SKM-1 (cell line): Measurements from ENCODE around the gene LSR.
"Not testable (repeated sequence)": the region's sequence is repeated elsewhere in the genome, so short reads cannot be mapped to it uniquely, and the experiment has no call there.

ENCODE experiments used
- DNase-seq: peaks from one replicate; lab custom pipeline; 2025; ENCODE audit not compliant: unreplicated experiment; lab: John Stamatoyannopoulos, UW

The LSR gene

DNA sequence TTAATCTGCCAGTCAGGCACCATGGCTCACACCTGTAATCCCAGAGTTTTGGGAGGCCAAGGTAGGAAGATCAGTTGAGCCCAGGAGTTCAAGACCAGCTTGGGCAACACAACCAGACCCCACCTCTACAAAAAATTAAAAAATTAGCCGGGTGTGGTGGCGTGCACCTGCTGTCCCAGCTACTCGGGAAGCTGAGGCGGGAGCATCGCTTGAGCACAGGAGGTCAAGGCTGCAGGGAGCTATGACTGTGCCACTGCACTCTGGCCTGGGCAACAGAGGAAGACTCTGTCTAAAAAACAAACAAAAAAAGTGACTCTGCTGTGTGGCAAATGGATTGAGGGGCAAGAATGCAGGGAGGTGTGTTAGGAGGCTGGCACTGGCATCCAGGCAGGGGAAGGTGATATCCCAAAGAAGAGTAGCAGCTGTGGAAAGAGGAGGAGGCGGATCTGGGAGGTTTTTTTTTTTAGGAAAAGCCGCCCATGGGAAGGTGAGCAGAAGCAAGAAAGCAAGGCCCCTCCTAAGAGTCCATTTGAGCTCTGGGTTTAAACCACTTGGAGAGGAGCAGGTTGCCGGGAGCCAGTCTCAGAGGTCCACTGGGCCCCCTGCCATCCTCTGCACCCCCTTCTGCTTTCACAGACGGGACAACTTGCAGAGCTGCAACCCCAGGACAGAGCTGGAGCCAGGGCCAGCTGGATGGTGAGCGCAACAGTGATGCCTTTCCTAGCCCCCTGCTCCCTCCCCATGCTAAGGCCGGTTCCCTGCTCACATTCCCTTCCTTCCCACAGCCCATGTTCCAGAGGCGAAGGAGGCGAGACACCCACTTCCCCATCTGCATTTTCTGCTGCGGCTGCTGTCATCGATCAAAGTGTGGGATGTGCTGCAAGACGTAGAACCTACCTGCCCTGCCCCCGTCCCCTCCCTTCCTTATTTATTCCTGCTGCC lies 35.6 kb downstream of the LSR start:
- DNase-seq, result no peak

GRCh38 chr19:35285095-35285449 lies 36.3 kb downstream of the LSR start:
- no peak for DNase-seq

DNA sequence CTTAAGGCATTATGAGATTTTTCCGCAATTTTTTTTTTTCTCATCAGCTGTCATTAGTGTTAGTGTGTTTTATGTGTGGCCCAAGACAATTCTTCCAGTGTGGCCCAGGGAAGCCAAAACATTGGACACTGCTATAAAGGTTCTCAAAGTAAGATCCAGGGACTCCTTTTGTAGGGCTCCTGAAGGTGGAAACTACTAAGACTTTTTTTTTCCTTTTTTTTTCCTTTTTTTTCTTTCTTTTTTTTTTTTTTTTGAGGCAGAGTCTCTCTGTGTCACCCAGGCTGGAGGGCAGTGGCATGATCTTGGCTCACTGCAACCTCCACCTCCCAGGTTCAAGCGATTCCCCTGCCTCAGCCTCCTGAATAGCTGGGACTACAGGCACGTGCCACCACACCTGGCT lies 36.7 kb downstream of the LSR start:
- DNase-seq, result not testable (repeated sequence)

DNA sequence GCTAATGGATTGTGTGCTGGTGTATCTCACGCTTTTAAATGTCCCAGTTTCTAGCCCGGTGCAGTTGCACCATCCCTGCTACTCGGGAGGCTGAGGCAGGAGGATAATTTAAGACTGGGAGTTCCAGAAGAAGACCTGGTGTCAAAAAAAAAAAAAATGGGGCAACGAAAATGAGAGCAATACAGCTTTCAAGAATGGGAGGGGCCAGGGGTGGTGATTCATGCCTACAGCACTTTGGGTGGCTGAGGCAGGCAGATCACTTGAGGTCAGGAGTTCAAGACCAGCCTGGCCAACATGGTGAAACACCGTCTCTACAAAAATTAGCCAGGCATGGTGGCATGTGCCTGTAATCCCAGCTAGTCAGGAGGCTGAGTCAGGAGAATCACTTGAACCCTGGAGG lies 37.3 kb downstream of the LSR start:
- DNase-seq, result not testable (repeated sequence)

DNA sequence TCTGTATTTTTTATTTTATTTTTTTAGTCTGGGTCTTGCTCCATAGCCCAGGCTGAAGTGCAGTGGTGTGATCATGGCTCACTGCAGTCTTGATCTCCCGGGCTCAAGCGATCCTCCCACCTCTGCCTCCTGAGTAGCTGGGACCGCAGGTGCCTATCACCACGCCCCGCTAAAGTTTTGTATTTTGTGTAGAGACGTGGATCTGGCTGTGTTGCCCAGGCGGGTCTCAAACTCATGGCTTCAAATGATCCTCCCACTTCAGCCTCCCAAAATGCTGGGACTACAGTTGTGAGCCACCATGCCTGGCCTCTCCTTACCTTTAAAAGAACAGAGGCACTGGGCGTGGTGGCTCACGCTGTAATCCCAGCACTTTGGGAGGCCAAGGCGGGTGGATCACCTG lies 38.9 kb downstream of the LSR start:
- no peak for DNase-seq

DNA sequence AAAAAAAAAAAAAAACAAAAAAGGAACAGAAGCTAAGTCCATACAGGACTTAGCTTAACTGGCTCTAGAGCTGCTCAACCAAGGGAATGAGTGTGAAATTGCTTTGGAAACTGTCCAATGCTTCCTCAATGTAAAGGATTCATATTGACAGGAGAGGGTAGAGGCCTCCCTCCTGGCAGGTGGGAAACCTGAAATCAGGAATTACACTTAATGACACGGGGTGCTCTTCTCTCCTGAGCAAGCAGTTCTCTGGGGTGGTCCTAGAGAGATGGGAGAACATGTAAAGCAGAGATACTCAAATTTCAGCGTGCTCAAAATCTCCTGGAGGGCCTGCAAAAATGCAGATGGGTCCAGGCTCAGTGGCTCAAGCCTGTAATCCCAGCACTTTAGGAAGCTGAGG lies 39.5 kb downstream of the LSR start:
- DNase-seq, result no peak

GRCh38 chr19:35288906-35289305 lies 40.1 kb downstream of the LSR start:
- DNase-seq, result no peak

DNA sequence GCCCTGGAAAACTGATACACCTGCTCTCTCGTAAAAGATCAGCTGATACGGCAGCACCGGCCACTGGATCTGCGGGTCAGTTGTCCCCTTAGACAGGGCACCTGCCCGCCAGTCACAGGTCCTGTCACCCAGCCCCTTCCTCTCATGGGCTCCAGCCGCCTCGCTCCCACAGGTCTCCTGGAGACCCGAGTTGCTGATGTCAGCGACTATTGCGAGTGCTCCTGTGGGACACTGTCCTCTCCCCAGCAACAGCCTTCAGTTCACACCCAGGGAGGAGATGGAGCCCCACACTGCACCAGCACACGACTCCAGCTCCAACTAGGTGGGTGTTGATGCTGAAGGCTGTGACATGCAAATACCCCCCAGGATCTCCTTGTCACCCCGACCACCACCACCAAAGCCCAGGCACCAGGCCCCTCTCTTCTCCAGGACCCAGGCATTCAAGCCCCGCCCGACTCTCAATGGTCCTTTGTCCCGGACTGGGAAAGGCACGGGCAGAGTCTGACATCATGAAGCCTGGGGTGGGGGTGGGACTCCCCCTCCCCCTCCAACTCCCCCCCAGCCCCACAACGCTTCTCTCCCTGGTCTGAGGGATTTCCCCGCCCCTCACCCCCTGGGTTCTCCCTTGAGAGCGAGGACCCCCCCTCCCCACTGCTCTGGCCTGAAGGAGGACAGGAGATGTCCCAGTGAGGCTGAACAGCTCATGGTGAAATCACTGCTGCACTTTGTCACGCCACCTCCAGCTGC lies 41.8 kb downstream of the LSR start:
- DNase-seq, result no peak

GRCh38 chr19:35291259-35291658 lies 42.5 kb downstream of the LSR start:
- DNase-seq, result no peak

DNA sequence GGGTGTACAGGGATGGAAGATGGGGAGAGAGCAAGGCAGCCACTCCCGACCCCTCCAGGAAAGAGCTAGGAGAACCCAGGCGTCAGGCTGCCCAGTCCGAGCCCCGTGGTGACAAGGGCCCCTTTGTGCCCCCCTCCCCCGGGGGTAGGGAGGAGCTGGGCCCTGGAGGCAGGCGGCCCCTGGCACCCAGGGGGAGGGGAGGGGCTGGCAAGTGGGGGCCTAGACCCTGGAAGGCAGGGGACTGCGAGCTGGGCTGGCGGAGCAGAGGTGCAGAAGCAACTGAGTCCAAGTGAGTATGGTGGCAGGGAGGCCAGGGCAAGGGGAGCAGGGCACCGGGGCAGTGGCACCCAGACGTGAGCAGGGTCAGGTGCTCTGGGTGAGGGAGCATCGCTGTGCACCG lies 43.1 kb downstream of the LSR start, which contains the start of gene MAG:
TSS of gene MAG (plus strand) at position 246 of the 400 bp plus-strand sequence. CDS start 3,248 bp downstream, outside the sequence.
- no peak for DNase-seq

- no peak for DNase-seq
These were observed 43.9 kb downstream of the LSR start for GRCh38 chr19:35292421-35293362.

DNA sequence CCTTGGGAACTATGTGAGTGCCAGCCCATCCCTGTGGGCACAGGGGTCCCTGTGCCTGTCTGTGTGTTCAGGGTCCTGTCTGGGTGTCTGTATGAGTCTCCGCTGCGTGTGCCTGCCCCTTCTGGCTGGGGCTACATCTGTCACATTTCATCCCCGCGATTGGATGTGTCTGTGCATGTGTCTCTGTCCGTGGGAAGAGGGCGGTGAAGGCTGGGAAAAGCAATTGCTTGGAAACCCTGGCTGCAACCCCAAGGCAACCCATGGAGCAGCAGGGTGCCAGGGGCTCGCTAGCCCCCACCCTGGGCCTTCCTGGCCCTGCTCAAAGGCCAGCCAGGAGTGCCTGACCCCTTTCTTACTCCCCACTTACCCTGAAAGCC lies 44.5 kb downstream of the LSR start:
- no peak for DNase-seq

DNA sequence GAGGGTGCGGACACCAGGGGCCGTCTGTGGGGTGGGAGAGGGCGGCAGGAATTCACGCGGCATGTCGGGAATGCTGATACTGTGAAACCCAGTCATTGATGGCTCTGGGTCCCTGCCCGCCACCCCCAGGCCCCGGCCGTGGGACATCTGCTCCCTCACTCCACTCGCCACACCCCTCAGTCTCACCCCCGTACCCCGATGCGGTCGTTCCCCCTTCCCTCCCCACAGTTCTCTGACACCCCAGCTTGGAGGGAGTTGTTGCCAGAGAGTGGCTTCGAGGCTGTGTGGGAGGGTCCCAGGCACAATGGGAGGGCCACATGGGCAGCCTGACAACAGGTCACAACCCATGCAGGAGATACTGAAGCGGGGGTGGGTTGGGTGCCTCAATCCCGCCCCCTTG lies 45.0 kb downstream of the LSR start:
- no peak for DNase-seq

- no peak for DNase-seq
These were observed 45.5 kb downstream of the LSR start for GRCh38 chr19:35294328-35294727.

GRCh38 chr19:35294859-35295791 lies 46.3 kb downstream of the LSR start:
- no peak for DNase-seq

DNA sequence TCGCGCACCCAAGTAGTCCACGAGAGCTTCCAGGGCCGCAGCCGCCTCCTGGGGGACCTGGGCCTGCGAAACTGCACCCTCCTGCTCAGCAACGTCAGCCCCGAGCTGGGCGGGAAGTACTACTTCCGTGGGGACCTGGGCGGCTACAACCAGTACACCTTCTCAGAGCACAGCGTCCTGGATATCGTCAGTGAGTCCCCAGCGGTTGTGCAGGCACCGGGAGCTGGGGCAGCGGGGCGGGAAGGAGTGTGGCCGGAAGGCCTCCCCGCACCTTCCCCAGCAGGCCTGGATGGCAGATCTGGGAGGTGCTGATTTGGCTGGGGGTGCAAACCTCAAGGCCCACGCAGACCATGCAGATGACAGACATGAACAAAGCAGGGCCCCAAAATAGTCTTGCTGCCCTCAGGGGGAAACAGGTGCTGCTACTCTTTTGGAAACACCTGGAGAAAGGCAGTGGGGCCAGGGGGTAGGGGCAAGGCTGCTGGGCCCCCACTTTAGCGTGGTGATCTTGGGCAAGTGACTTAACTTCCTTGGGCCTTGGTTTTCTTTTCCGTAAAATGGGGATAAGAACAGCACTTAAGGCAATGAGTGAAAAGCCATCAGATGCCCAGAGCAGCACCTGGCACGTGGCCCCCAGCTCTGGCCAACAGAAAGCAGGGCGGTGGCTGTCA lies 47.1 kb downstream of the LSR start:
- DNase-seq, result no peak

DNA sequence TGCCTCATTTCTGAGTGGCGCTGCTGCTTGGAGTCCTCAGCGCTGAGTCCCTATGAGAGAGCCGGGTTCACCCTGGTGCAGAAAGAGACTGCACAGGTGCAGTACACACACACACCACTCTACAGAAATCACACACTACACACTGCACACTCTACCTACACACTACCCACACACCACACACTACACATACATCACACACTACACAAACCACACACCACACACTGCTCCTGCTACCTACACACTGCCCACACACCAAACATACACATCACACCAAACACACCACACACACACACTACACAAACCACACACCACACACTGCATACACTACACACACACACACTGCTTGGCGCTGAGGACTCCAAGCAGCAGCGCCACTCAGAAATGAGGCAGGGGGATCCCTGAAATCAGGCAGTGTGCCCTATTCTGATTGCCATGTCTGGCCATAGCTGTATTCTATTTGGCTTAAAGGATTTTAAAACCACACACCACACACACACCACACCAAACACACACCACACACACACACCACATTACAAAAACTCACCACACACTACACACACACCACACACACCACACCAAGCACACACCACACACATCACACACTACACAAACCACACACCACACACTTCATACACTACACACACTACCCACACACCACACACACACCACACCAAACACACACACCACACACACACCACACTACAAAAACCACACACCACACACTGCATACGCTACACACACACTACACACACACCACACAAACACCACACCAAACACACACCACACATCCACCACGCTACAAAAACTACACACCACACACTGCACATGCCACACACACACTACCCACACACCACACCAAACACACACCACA lies 48.1 kb downstream of the LSR start:
- no peak for DNase-seq

- DNase-seq, result no peak
These were observed 48.7 kb downstream of the LSR start for GRCh38 chr19:35297515-35297848.

- DNase-seq, result no peak
These were observed 49.1 kb downstream of the LSR start for GRCh38 chr19:35297922-35298321.
